ENCODE measurements around the gene NCOR1.

The NCOR1 gene

DNA sequence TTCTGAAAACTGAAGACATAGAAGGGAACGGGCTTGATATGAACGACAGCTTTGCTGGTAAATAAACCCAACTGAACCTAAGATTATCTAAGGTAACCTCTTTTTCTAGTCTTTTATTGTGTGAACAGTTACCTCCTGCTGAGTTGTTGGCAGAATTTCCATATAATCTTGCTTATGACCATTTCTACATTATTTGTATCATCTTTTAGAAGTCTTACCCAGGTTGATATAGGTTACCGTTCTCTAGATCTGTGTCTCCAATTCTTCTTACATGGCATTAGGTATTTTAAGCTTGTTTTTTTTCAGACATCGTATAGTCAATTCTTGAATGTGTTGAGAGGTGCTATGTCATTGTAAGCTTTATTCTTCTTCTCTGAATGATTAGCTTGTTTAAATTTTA lies 191.5 kb downstream of the NCOR1 start:
- DNase-seq = no peak

DNA sequence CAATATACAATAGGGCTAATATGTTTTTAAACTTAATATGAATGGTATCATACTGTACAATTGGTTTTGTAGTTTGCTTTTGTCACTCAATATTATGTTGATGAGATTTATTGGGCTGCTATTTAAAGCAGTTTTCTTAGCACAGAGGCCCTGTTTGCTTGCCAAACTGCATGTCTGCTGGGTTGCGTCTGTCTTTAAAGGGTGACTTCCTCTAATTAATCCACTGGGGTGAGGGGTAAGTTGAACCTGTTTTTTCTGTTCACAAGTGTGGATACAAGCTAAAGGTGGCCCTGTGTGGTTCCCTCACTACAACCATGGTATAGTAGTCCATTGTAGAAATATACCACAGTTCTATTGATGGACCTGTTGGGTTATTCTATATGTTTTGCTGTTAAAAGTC lies 196.0 kb downstream of the NCOR1 start:
- no peak for DNase-seq

DNA sequence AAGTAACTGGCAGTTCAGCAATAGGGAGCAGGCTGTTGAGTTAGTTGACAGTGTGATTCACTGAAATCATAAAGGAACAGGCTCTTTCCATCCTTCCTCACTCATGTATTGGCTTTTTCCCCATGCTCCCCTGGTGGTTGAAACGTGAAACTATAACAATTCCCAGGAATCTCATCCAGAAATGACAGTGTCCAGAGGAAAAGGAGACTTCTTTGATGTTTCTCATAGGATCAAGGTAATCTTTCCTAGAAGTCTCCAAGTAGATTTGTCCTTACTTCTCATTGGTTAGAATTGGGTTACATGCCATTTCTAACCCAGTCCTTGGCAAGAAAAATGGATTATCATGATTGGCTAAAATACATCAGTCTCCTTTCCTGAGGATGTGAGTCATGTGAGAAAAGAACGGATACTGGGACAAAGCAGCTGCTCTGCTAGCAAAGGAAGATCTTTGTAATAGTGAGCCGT lies 201.4 kb downstream of the NCOR1 start:
- no peak for DNase-seq

DNA sequence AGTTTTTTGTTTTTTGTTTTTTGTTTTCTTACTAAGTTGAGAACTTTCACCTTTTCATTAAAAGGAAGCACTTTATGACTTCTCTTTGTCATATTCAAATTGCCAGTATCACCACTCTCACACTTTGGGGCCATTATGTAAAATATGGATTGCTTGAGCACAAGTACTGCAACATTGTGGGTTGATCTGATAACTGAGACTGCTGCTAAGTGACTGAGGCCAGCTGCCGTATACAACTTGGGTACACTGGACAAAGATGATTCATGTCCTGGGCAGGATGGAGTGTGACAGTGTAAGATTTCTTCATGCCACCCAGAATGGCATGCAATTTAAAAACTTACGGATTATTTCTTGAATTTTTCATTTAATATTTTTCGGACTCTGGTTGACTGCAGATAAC lies 207.9 kb downstream of the NCOR1 start:
- DNase-seq = no peak

DNA sequence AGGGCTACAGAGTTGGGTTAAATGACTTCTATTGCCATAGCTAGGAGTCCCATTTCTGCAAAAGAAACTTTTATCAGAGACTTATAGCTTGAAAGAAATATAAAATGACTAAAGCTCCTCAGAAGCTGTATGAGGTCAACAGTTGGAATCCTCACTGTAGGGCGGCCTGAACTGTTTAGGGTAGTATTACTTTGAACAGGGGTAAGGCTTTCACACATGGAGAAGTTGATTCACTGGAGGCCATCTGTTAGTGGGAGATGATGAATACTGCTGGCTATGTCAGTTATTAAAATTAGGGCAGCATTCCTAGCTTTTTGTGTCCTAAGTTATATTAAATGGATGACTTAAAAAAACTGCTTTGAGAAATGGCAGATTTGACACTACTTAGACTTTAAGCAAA lies 209.7 kb downstream of the NCOR1 start:
- DNase-seq = no peak

DNA sequence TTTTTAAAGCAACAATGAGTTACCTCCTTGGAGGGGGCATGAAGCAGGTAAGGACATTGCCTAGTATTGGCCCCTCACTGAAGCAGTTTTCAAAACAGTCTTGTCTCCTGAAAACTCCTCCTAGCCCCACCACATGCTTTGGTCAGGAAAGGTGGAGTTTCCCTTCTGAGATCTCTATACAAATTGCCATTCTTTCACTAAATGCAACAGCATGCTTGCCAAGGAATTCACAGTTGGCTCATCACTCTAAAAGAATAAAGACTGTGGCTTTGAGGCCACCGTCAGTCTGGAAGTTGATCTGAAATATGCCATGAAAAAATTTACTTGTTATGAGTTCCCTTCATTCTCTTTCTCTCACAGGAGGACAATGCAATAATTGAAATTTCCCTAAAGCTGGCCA lies 211.5 kb downstream of the NCOR1 start:
- no peak for DNase-seq

DNA sequence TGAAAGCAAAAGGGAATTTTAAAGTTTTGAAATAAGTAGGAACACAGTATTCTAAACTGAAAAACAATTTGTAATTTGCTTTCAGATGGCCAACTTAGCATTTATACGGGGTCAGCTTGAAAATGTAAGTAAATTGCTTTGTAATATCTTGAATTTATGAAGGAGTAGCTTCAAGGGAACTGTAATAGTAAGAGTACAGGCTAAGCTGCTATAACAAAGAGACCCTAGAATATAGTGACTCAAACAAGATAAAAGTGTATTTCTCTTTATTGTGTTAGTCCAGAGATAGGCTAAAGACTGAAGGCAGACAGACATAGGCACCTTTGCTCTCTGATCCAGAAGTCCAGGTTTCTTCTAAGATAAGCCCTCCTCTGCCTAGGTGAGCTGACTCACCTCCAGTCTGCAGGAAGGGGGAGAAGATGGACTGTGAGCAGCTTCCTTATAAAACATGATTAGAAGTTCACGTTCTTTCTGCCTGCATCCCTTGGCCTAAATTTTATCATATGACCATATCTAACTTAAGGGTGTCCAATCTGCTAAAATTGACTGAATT lies 212.6 kb downstream of the NCOR1 start:
- no peak for DNase-seq

DNA sequence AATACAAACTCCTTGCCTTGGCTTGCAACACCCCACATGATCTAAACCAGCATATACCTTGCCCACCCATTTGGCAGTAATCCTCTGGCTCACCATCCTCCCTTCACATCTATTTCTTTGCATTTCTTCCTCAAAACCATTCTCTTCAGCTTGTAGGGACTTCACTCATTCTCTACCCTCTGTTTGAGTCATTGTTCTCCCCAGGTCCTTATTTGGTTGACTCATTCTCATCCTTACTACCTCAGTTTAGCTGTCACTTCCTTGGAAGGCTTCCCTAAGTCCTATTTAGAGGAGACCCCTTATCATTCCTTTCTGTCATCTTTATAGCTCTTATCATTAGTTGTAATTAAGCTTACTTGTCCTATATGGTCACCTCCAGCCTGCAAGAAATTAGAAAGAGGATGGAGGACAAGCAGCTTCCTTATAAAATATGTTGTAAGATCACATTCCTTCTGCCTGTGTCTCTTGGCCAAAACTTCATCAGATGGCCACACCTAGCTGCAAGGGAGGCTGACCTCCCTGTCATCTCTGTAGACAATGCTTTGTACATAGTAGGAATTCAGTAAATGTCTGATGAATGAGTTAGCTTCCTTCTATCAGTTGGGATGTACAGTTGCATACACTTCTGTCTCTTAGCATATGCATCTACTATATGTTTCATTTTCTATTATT lies 214.0 kb downstream of the NCOR1 start:
- no peak for DNase-seq

DNA sequence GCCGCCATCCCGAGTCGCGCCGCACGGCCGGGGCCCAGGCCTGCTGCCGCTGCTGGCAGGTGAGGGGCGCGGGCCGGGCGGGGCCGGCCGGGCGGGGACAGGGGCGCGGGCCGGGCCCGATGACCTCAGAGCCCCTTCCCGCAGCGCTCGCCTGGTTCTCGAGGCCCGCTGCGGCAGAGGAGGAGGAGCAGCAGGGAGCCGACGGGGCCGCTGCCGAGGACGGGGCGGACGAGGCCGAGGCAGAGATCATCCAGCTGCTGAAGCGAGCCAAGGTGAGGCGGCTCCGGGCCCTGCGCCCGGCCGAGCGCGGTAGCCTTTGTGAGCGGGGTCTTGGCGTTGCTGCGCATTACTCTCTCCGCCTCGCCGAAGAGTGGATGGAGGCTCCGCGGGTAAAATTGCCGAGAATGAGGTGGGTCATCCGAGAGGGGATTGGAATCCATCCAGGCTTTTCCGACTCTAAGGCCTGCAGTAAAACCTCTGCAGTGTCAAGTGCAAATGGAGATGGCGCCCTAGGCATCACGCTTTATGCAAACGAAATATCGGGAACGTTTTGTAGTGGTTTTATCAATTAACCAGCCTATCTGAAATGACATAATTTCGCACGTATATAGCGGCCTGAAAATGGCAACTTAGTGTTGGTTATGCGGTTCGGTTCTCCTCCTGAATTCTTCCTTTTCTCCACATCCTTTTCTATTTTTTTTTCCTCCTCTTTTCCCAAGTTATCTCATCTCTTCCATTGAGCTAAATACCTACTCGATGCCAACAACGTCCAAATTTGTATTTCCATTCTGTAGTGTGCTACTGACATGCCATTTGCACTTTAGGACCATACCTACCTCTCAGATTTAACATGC lies 215.1 kb downstream of the NCOR1 start:
- no peak for DNase-seq

DNA sequence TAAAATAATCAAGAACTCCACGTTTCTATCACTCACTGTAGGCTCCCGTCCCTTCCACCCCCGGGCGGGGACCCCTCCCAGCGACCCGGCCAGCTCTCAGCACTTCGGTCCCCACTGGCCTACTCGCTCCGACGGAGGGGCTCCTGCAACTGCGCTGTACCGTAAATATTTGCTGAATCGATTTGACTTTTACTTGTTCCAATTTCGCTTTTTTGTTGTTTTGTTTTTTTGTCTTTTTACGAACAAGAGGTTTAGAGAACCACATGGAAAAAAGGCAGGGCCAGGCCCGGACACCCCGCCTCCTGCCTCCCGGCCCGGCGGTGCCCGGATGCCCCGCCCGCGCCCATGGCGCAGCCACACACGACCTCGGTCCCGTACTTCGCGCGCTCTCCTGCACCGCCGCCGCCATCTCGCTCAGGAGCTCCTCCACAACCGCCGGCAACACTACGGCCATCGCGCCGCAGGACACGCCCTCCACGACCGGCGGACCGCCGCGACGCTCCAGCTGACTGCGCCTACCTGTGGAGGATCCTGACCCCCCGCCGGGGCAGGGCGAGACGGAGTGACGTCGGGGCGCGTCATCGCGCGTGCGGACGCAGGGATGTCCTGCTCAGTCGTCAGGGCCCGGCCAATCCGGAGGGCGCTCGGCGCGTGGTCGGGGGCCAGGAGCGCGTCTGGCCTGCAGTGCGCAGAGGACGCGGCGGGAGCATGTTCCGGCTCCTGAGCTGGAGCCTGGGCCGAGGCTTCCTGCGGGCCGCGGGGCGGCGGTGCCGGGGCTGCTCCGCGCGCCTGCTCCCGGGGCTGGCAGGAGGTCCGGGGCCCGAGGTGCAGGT lies 216.0 kb downstream of the NCOR1 start, which contains the start of the genes TTC19 and ZSWIM7:
TTC19 (plus strand) TSS at position 684 of the 833 bp plus-strand sequence; CDS start at position 709, 25 bp downstream.
ZSWIM7 (minus strand) TSS at position 564 of the 833 bp plus-strand sequence; CDS start at position 454, 110 bp downstream.
- DNase-seq = peak; percentile 74 to 87

DNA sequence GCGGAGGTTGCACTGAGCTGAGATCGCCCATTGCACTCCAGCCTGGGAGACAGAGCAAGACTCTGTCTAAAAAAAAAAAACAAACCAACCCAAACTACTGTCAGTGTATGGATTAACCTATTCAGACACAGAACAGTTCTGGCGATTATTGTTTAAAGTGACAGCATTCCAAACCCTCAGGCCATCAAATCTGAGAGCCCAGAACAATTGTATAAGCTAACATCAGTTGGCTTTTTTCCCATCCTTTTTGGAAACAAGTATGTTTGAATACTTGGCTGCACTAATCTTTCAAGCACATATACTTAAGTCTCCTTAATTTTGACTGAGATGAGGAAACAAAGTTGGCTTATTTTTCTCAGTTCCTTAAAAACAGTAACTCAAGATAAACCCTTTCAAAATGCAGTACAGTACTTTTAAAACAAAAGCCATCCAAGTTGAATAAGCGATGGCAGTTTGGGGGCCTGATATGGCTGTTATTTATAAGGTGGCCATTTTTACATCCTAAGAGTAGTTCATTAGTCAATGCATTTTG lies 217.2 kb downstream of the NCOR1 start:
- no peak for DNase-seq

DNA sequence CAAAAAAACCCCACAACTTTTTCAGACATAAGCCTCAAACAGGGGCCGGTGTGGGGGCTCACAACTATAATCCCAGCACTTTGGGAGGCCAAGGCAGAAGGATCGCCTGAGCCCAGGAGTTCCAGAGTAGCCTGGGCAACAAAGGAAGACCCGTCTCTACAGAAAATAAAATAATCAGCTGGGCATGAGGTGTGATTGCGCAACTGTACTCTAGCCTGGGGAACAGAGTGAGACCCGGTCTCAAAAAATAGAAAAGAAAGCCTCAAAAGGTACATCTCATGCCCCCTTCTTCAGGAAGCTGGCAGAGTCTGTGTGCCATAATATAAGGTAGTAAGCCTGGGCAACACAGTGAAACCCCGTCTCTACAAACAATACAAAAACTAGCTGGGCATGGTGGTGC lies 219.0 kb downstream of the NCOR1 start:
- no peak for DNase-seq

DNA sequence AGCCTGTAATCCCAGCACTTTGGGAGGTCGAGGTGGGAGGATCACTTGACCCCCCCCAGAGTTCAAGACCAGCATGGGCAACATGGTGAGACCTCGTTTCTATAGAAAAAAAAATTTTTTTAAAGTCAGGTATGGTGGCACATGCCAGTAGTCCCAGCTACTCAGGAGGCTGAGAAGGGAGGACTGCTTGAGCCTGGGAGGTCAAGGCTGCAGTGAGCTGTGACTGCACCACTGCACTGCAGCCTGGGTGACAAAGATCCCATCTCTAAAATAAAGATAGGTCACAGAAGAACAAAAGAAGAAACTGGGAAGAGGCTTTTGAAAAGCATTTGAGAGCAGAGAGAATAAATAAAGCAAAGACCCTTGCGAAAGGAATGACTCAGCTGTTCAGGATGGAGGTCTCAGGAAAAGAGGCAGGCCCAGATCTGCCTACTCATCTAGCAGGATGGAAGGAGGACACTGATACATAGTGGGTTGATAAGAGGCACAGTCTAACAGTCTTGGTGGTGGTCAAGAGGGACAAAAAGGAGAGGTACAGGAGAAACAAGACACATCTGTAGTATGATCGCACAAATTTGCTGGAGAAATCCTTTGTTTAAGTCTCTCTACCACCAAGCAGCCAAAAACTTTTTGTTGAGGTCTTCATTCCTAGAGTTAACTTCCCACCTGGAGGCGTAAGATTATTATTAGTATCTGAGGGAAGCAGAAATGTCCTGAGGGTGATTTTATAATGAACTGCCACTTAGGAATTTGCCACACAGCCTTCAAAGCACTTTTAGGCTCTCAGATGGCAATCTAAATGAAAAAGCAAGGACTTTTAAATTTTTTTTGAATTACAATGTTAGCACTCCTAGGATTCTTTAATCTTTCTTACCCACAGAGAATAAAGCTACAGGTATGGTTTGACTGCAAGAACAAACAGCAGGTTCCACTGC lies 233.4 kb downstream of the NCOR1 start:
- DNase-seq = peak in 1 of 2 donors; percentile 58

DNA sequence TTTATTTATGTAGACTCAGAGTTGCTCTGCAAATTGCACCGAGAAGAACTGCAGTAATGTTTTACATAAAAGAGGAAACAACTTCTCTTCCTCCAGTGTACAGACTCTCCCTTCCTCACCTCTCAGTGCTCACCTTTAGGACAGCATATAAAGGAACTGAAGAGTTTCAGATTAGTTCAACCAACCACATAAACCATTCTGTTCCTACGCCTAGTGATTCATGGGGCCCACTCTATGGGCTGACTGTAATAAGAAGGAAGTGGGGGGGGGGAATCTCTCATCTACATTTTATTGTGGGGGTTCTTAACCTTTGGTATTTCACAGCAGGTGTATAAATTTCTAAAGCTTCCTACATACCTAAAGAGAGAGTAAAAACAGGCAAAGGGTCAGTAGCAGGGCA lies 234.1 kb downstream of the NCOR1 start:
- DNase-seq = peak in 1 of 2 donors; percentile 38

All from bone marrow (tissue), 2 donors.